ENCODE measurements around the gene POU2F3.
A peak's percentile ranks its signal among the peaks of the same experiment; 100 is the strongest.

Gene POU2F3

DNA sequence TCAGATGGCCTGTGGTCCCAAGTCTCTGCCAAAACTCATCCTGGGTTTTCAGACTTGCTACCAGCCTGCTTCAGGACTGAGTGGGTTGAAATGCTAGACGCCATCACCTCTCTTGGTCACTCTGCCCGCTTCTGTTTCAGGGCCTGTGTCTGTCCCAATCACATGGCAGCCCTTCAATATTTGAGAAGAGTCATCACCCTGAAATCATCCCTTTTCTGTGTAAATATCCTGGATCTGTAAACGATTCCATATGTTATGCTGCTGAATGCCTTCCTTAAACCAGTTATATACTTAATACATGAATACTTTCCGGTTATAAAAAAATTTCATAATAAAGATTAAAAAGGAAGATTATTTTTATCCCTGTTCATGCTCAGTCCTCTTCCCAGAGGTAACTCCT lies 45.3 kb downstream of the POU2F3 start:
- no peaks in the 10 kb centered on the region for H3K9me3 ChIP-seq (ENCODE audit: control insufficient read depth, insufficient read depth, low read depth, low read length)
- POLR2A ChIA-PET = interaction anchor here (0.6 kb wide), 1 partner anchor 951 kb away, joined by 3 read pairs; the partner anchor contains the start of gene RNF26

DNA sequence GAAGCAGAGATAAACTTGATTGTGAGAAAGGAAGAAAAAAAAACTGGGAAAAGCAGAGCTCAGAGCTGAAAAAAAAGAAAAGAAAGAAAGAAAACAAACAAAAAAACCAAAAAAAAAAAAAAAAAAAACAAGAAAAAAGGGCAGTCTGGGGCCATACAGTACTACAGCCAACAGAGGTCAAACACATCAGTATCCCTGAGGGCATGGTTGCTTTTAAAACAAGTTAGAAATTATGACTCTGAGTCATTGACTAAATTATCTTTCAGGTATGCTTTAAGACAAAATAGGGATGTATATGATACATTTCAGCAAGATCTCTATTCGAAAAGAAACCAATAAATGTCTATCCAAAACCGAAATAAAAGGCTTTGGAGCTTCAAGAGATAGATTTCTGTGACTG lies 48.1 kb downstream of the POU2F3 start:
- POLR2A ChIA-PET = no interaction called here
- TF ChIP-seq, protein P1, sequence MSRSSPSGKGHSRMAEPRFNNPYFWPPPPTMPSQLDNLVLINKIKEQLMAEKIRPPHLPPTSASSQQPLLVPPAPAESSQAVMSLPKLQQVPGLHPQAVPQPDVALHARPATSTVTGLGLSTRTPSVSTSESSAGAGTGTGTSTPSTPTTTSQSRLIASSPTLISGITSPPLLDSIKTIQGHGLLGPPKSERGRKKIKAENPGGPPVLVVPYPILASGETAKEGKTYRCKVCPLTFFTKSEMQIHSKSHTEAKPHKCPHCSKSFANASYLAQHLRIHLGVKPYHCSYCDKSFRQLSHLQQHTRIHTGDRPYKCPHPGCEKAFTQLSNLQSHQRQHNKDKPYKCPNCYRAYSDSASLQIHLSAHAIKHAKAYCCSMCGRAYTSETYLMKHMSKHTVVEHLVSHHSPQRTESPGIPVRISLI (tag by site-specific recombination; IDR thresholded peaks at IDR 0.05) = 0 out of 2 replicates have a peak, but pooled peaks have one; percentile 51
- no peak for TF ChIP-seq SCRT2 (tag by site-specific recombination; IDR thresholded peaks at IDR 0.05)
- no peaks in the 10 kb centered on the region for H3K36me3 ChIP-seq (ENCODE audit: control insufficient read depth in 2 of 2, insufficient read depth in 1 of 2, low read length in 2 of 2)
- H3K9me3 ChIP-seq (ENCODE audit: control insufficient read depth, insufficient read depth, low read depth, low read length) = no peaks in the 10 kb centered on the region
- H3K4me1 ChIP-seq (ENCODE audit: control insufficient read depth, insufficient read depth, low read length) = no peaks in the 10 kb centered on the region
- no peak overlapping the region for H3K27ac ChIP-seq (ENCODE audit: extremely low read depth, low read depth, low read length)
- CTCF ChIA-PET = interaction anchor here (0.6 to 4.5 kb wide), 5 partner anchors 12 to 1374 kb away, joined by 3 to 29 read pairs (median 9); no protein-coding TSS in a partner anchor
- no peak overlapping the region for H3K4me3 ChIP-seq (ENCODE audit: low read depth, low read length)

More for the DNA sequence above, 45.3 kb downstream of the POU2F3 start:
- no peak overlapping the region for H3K4me3 ChIP-seq (ENCODE audit: low read depth, low read length)
- no peaks in the 10 kb centered on the region for H3K4me1 ChIP-seq (ENCODE audit: control insufficient read depth, insufficient read depth, low read length)
- TF ChIP-seq ZNF169 (tag by site-specific recombination; IDR thresholded peaks at IDR 0.05) (no peak), ZNF114 (tag by site-specific recombination; IDR thresholded peaks at IDR 0.05) (no peak), ZNF248 (tag by site-specific recombination; IDR thresholded peaks at IDR 0.05) (no peak), ZNF768 (tag by site-specific recombination; IDR thresholded peaks at IDR 0.05) (no peak), ZNF830 (tag by site-specific recombination; IDR thresholded peaks at IDR 0.05; ENCODE audit: low read depth) (no peak), ZBTB1 (tag by site-specific recombination; IDR thresholded peaks at IDR 0.05) (no peak)
- TF ChIP-seq, protein P2, sequence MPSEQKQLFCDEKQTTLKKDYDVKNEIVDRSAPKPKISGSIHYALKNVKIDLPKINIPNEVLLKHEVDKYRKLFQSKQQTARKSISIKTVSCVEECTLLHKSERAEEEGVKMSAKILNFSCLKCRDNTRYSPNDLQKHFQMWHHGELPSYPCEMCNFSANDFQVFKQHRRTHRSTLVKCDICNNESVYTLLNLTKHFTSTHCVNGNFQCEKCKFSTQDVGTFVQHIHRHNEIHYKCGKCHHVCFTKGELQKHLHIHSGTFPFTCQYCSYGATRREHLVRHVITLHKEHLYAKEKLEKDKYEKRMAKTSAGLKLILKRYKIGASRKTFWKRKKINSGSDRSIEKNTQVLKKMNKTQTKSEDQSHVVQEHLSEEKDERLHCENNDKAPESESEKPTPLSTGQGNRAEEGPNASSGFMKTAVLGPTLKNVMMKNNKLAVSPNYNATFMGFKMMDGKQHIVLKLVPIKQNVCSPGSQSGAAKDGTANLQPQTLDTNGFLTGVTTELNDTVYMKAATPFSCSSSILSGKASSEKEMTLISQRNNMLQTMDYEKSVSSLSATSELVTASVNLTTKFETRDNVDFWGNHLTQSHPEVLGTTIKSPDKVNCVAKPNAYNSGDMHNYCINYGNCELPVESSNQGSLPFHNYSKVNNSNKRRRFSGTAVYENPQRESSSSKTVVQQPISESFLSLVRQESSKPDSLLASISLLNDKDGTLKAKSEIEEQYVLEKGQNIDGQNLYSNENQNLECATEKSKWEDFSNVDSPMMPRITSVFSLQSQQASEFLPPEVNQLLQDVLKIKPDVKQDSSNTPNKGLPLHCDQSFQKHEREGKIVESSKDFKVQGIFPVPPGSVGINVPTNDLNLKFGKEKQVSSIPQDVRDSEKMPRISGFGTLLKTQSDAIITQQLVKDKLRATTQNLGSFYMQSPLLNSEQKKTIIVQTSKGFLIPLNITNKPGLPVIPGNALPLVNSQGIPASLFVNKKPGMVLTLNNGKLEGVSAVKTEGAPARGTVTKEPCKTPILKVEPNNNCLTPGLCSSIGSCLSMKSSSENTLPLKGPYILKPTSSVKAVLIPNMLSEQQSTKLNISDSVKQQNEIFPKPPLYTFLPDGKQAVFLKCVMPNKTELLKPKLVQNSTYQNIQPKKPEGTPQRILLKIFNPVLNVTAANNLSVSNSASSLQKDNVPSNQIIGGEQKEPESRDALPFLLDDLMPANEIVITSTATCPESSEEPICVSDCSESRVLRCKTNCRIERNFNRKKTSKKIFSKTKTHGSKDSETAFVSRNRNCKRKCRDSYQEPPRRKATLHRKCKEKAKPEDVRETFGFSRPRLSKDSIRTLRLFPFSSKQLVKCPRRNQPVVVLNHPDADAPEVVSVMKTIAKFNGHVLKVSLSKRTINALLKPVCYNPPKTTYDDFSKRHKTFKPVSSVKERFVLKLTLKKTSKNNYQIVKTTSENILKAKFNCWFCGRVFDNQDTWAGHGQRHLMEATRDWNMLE (tag by site-specific recombination; conservative IDR thresholded peaks at IDR 0.05; ENCODE audit: low read depth) = no peak
- H3K36me3 ChIP-seq (ENCODE audit: control insufficient read depth in 2 of 2, insufficient read depth in 1 of 2, low read length in 2 of 2) = no peaks in the 10 kb centered on the region
- H3K27ac ChIP-seq (ENCODE audit: extremely low read depth, low read depth, low read length) = no peak overlapping the region
- CTCF ChIA-PET = no interaction called here

DNA sequence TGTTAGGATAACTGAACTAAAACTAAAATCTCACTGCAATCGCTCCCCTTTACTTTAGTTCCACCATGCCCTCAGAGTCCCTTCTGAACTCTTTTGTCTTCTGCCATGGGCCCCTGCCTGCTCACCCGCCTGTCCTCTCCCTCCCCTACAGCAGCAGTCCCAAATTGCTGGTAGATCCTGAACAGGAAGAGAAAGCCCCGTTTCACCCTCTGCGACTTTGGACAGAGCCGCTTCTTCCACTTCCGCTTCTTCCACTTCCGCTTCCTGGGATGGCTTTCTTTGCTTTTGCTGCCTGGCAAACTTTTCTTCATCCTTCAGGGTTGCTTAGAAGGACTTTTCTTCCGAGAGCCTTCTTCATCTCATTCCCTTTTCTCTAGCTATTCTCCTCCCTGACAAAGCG lies 49.5 kb downstream of the POU2F3 start:
- no peaks in the 10 kb centered on the region for H3K9me3 ChIP-seq (ENCODE audit: control insufficient read depth, insufficient read depth, low read depth, low read length)
- H3K36me3 ChIP-seq (ENCODE audit: control insufficient read depth in 2 of 2, insufficient read depth in 1 of 2, low read length in 2 of 2) = no peaks in the 10 kb centered on the region
- no peak for TF ChIP-seq ZNF19 (tag by site-specific recombination; IDR thresholded peaks at IDR 0.05; ENCODE audit: low read depth)
- no peak for TF ChIP-seq ZNF335 (tag by site-specific recombination; conservative IDR thresholded peaks at IDR 0.05)
- TF ChIP-seq, protein P3, sequence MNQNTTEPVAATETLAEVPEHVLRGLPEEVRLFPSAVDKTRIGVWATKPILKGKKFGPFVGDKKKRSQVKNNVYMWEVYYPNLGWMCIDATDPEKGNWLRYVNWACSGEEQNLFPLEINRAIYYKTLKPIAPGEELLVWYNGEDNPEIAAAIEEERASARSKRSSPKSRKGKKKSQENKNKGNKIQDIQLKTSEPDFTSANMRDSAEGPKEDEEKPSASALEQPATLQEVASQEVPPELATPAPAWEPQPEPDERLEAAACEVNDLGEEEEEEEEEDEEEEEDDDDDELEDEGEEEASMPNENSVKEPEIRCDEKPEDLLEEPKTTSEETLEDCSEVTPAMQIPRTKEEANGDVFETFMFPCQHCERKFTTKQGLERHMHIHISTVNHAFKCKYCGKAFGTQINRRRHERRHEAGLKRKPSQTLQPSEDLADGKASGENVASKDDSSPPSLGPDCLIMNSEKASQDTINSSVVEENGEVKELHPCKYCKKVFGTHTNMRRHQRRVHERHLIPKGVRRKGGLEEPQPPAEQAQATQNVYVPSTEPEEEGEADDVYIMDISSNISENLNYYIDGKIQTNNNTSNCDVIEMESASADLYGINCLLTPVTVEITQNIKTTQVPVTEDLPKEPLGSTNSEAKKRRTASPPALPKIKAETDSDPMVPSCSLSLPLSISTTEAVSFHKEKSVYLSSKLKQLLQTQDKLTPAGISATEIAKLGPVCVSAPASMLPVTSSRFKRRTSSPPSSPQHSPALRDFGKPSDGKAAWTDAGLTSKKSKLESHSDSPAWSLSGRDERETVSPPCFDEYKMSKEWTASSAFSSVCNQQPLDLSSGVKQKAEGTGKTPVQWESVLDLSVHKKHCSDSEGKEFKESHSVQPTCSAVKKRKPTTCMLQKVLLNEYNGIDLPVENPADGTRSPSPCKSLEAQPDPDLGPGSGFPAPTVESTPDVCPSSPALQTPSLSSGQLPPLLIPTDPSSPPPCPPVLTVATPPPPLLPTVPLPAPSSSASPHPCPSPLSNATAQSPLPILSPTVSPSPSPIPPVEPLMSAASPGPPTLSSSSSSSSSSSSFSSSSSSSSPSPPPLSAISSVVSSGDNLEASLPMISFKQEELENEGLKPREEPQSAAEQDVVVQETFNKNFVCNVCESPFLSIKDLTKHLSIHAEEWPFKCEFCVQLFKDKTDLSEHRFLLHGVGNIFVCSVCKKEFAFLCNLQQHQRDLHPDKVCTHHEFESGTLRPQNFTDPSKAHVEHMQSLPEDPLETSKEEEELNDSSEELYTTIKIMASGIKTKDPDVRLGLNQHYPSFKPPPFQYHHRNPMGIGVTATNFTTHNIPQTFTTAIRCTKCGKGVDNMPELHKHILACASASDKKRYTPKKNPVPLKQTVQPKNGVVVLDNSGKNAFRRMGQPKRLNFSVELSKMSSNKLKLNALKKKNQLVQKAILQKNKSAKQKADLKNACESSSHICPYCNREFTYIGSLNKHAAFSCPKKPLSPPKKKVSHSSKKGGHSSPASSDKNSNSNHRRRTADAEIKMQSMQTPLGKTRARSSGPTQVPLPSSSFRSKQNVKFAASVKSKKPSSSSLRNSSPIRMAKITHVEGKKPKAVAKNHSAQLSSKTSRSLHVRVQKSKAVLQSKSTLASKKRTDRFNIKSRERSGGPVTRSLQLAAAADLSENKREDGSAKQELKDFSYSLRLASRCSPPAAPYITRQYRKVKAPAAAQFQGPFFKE (tag by site-specific recombination; IDR thresholded peaks at IDR 0.05; ENCODE audit: borderline replicate concordance) = no peak
- no peak for TF ChIP-seq EGR2 (tag by site-specific recombination; IDR thresholded peaks at IDR 0.05; ENCODE audit: low read depth)
- TF ChIP-seq ZNF785 (tag by site-specific recombination; IDR thresholded peaks at IDR 0.05) = no peak
- H3K4me3 ChIP-seq (ENCODE audit: low read depth, low read length) = no peak overlapping the region
- ChIA-PET POLR2A (no interaction called here), CTCF (interaction anchor here (0.6 to 4.5 kb wide), 3 partner anchors 10 to 1680 kb away, joined by 3 to 29 read pairs (median 9); no protein-coding TSS in a partner anchor)
- H3K27ac ChIP-seq (ENCODE audit: extremely low read depth, low read depth, low read length) = no peak overlapping the region
- H3K4me1 ChIP-seq (ENCODE audit: control insufficient read depth, insufficient read depth, low read length) = no peaks in the 10 kb centered on the region
